A172 (cell line): ENCODE measurements around the gene INPP4B. TPM values are rescaled to one million over a fixed set of nuclear protein-coding genes. Genes with fewer than 3 reads are reported as not detected.
A peak's percentile ranks its signal among the peaks of the same experiment; 100 is the strongest.

Experiments
- DNase-seq: peaks from one replicate; pipeline ENCODE4 v3.0.0-alpha.2; 2015; ENCODE audit warnings: low spot score
- total RNA-seq: library from RNA; depleted of rRNA; stranded (reverse); fragments of >200 nt; shearing (Covaris generic); gene quantifications from 2 replicates; pipeline ENCODE4 v1.2.3, GENCODE V29; 2014

INPP4B gene
- total RNA-seq, 1 experiment from 2014 or later: 31.8 TPM

GRCh38 chr4:142727149-142727548, 119.0 kb downstream of the INPP4B start:
- no peak for DNase-seq

GRCh38 chr4:142725886-142726285, 120.2 kb downstream of the INPP4B start:
- DNase-seq: no peak

GRCh38 chr4:142721187-142721586, 124.9 kb downstream of the INPP4B start:
- peak; percentile 51 for DNase-seq

- DNase-seq: peak; percentile 40
These were observed 126.1 kb downstream of the INPP4B start for GRCh38 chr4:142719854-142720541.

- no peak for DNase-seq
These were observed 127.1 kb downstream of the INPP4B start for GRCh38 chr4:142718981-142719380.

GRCh38 chr4:142715727-142716126, 130.4 kb downstream of the INPP4B start:
- DNase-seq: no peak

GRCh38 chr4:142713282-142714030, 132.6 kb downstream of the INPP4B start:
- no peak for DNase-seq

GRCh38 chr4:142708231-142708630, 137.9 kb downstream of the INPP4B start:
- DNase-seq: no peak

- no peak for DNase-seq
These were observed 138.7 kb downstream of the INPP4B start for GRCh38 chr4:142707401-142707800.

GRCh38 chr4:142706381-142706780, 139.7 kb downstream of the INPP4B start:
- DNase-seq: no peak

- no peak for DNase-seq
These were observed 140.3 kb downstream of the INPP4B start for GRCh38 chr4:142705820-142706219.

- DNase-seq: no peak
These were observed 142.3 kb downstream of the INPP4B start for GRCh38 chr4:142703694-142704309.

GRCh38 chr4:142701017-142701416, 145.1 kb downstream of the INPP4B start:
- no peak for DNase-seq

- DNase-seq: no peak
These were observed 145.6 kb downstream of the INPP4B start for GRCh38 chr4:142700531-142700930.

- no peak for DNase-seq
These were observed 147.5 kb downstream of the INPP4B start for GRCh38 chr4:142698552-142698951.

- no peak for DNase-seq
These were observed 148.2 kb downstream of the INPP4B start for GRCh38 chr4:142697928-142698327.

- DNase-seq: no peak
These were observed 148.8 kb downstream of the INPP4B start for GRCh38 chr4:142697320-142697719.

GRCh38 chr4:142696334-142697122, 149.6 kb downstream of the INPP4B start:
- no peak for DNase-seq

GRCh38 chr4:142690406-142691163, 155.5 kb downstream of the INPP4B start:
- no peak for DNase-seq

- DNase-seq: no peak
These were observed 158.4 kb downstream of the INPP4B start for GRCh38 chr4:142687547-142688275.

GRCh38 chr4:142686081-142686480, 160.0 kb downstream of the INPP4B start:
- no peak for DNase-seq
